GM18511 (cell line): Measurements from ENCODE around the gene MSI1.

Experiments used
- ATAC-seq: cut with Tn5 transposase; IDR thresholded peaks from one replicate; pipeline ENCODE4 v1.9.1; 2021; ENCODE audit warnings: mild to moderate bottlenecking, moderate library complexity; ENCODE audit not compliant: unreplicated experiment

Gene MSI1

GRCh38 chr12:120368789-120369602 is at the start of gene MSI1:
MSI1 (minus strand) TSS chr12:120369164; CDS start chr12:120369091, 73 bp downstream.
- no peak for ATAC-seq

- no peak for ATAC-seq
These were observed 49.1 kb upstream of the MSI1 start for GRCh38 chr12:120417917-120418580.

DNA sequence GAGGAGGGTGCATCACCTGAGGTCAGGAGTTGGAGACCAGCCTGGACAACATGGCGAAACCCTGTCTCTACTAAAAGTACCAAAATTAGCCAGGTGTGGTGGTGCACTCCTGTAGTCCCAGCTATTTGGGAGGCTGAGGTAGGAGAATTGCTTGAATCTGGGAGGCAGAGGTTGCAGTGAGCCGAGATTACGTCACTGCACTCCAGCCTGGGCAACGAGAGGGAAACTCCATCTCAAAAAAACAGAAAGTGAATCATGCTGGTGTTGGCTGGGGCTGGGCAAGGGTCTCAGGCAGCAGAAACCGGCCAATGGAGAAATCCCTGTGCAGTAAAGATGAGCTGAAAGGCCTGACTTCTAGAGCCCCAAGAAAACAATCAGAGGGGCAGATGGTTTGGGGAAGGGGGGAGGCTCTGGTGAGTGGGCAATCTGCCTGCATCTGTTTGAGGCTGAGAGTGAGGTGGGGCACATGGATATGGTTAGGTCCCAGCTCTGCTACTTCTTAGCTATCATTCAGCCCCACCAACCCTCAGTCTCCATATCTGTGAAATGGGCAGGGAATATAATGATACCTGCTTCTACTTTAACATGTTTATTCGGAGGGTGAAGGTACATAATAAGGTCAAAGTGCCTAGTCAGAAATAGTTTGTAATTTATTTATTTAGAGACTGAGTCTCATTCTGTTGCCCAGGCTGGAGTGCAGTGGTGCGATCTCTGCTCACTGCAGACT is 47.7 kb upstream of the MSI1 start:
- no peak for ATAC-seq

DNA sequence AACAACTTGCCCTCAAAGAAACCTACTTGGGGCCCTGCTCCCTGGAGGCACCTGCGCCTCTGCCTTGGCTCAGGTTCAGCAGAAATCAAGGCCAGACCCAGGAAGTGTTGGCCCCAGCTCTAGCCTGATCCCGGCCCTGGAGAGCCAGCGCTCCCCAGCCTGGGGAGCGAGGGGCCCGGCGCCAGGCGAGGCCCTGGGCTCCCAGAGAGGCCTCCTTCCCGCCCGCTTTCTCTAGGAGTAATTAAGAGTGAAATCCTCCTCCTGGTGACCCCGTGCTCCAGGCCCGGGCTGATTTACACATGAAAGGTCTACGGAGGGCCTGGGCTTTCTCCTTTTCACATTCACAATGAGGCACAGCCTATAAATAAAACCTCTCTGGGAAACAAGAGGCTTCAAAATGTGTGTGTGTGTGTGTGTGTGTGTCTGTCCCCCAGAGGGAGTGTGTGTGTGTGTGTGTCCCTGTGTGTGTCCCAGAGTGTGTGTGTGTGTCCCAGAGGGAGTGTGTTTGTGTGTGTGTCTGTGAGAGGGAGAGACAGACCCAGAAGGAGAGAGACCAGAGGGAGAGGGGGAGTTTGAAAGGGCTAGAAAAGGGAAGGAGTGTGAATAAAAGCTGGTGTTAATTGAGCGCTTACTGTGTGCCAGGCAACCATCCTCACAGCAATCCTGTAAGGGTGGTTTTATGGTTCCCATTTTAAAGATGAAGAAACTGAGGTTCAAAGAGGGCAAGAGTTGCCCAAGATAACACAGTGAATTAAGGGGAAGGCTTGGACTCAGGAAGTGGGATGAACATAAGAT is 45.1 kb upstream of the MSI1 start:
- no peak for ATAC-seq

GRCh38 chr12:120412421-120412820 is 43.5 kb upstream of the MSI1 start:
- ATAC-seq: no peak

- ATAC-seq: no peak
These were observed 39.8 kb upstream of the MSI1 start for GRCh38 chr12:120408771-120409170.

GRCh38 chr12:120406553-120406952 is 37.6 kb upstream of the MSI1 start:
- no peak for ATAC-seq

DNA sequence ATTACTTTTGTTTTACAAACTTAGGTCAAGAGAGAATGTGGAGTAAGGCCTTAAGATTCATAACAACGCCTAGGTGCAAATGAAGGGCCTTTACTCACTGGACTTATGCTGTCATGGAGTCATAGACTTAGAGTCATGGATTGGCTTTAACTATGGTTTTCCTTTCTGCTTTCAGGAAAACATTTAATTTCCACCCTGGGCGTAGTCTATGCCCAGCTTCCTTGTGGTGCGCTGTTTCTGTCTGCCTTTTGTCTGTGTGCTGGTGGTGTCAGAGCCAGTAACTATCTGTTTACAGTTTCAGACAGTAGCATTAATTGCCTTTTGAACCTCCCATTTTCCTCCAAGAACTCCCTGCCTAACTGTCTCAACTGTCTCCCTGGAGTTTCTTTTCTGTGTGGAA is 37.1 kb upstream of the MSI1 start:
- no peak for ATAC-seq

DNA sequence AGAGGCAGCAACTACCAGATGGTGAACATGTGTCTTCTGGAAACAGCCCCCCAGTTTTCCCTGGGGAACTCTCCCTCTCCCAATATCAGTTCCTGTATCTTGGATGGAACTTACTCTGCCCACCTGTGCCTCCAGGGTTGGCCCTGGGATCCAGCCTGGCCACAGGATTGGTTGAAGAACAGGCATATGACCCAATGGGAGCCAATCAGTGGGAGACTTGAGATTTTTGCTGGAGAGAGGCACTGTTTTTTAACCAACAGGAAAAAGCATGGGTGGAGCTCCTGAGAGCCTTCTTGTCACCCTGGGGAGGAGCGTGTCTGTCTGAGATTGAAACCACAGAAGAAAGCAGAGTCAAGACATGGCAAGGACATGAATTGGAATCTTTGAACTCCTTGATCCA is 35.3 kb upstream of the MSI1 start:
- no peak for ATAC-seq

- ATAC-seq: no peak
These were observed 34.9 kb upstream of the MSI1 start for GRCh38 chr12:120403869-120404268.

DNA sequence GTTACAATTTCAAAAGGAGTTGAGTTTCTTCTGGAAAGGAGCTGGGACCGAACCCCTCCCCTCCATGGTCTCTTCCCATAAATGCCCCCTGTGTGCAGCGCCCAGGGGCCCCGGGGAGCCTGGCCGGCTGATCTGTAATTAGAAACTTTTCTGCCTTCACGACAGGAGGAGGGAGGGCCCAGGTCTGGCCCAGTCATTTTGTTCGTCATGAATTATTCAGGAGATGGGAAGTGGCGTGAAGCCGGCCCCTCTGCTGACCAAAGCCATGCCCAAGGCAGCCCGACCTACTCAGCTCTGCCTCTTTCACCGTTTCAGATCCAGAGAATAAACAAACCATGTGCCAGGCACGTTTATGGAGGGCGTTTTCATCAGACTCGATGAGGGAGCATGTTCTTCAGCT is 33.3 kb upstream of the MSI1 start:
- no peak for ATAC-seq

GRCh38 chr12:120399531-120399930 is 30.6 kb upstream of the MSI1 start:
- ATAC-seq: no peak

DNA sequence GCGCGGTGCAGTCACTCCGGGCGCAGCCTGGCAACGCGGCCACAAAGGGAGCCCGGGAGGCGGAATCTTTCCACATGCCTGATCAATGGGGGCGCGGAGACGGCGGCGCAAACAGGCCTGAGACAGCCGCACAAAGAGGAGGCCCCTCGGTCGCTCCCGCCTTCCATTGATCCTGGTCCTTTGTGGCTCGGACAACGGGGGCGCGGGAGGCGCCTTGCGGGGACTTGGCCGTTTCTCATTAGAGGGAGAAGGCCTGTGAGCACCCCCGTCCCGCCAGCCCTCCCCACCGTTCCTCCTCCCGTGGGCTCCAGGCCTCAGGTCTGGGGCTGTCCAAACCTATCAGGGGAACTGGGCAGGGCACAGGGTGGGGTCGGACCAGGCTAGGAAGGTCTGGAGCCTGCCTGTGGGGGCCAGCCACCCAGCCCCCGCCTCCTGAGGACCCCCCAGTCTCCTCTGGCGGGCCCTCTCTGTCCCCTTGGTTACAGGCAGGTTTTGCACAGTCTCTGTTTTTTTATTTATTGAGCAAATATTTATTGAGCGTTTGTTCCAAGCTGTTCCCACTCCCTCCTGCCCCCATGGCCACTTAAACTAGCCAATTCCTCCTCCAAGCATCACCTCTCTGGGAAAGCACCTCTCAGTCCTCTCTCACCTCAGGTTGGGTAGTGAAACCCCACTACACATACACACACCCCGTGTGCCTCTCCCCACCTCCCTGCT is 29.0 kb upstream of the MSI1 start:
- ATAC-seq: no peak

DNA sequence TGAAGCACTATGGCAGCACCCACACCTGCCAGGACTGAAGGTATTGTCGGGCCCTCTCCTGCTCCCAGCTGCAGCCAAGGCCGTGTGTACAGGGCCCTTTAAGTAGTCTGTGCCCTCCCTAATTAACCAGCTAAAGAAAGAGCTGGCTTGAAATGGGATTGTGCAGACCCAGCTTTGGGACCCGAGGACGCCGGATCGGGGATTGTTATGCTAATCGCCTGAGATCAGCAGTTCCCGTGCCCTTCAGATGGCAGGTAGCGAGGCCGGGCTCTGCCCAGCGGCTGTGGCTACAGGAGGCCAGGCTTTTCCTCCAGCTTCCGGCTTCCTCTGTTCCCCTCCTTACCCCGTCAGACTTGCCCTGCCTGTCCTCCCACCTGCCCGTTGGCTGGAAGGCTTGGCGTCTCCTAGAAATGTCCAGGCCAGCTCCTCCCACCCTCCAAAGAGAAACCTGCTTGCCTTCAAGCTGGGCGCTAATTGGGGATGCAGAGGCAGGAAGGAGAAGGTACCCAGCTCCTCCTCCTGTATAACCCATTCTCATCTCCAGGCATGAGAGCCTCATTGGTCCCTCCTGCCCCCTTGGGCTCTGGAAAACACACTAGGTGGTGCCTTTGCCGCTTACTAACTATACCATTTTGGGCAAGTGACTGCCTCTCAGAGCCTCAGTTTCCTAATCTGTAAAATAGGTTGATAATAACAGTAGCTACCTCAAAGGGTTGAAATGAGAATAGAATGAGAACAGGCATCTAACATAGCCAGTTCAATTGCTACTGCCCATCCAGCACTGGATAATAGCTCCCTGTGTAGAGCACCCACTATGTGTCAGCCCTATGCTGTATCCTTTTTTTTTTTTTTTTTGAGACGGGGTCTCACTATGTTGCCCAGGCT is 25.8 kb upstream of the MSI1 start:
- no peak for ATAC-seq

DNA sequence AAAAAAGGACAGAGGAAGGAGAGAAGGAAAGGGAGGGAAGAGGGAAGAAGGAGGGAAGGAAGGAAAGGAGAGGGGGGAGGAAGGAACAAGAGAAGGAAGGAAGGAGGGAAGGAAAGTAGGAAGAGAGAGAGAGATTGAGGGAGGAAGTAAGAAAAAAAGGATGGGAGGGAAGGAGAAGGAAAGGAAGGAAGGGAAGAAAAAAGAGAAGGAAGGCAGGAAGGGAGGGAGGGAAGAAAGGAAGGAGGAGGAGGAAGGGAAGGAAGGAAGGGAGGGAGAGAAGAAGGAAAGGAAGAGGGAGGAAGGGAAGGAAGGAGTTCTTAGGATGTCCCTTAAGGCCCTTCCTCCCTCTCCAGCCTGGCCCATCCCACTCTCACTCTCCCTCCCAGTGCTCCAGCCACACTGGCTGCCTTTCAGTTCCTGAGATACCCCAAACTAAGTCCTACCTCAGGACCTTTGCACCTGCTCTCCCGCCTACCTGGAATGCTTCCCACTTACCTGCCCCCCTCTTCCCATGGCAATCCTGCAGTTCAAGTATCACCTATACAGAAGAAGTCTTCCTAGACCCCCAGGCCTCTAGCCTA is 21.7 kb upstream of the MSI1 start:
- ATAC-seq: no peak

DNA sequence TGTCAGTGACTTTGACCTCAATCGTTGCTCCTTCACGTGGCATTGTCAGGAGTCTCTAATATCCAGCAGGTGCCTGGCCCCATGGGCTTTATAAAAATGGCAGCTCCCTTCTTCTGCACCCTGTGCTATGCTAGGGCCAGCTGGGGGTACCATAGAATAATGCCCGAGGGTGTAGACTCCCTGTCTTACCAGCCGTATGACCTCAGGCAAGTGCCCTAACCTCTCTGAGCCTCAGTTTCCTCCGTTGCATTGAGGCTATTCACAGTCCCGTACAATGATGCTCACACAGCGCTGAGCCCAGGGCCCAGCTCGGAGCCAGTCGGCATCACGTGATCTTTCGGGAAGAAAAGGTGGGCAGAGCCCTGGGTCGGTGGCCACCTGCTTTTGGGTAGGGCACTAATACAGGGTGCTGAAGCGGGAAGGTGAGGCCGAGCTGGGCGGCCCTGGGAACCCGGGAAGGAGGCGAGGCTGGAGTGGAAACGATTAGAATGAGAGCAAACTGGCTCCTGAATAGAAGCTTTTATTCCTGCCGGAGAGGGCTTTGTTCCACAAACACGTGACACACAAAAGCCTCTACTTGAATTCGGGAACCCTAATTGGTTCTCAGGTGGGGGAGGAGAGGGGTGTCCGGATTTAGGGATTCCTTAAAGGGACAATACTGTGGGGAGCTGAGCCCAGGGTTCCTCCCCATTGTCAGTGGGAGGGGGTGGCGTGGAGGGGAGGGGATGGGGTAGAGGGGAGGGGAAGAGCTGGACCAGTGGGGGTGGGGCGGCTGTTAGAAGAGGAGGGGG is 19.9 kb upstream of the MSI1 start:
- ATAC-seq: no peak

DNA sequence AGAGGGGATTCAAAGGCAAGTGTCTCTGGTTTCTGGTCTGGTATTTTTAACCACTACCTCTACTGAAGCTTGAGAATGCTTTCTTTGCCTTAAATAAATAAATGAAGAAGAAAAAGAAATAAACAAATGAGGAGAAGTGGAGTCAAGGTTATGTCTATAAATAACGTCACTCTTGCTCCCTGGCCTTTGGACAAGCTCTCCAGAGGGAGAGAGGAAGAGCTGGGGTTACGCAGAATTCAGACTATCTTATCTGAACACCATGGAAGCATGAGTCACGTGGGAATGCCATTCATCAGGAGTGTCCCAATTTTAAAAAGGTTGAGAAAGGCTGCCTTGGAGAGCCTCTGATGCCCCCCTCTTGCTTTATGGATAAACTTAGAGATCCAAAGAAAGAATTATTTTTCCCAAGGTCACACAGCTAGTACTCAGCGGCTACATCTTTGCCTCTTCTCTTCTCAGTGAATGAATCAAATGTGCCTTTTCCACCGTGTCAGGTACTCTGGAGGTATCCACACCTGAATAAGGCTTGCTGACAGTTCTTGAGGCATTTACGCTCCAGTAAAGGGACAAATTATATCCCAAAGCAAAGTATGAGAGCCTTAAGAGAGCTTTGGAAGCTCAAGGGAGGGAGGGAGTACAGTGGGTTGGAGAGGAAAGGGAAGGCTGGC is 12.9 kb upstream of the MSI1 start:
- no peak for ATAC-seq

GRCh38 chr12:120378036-120378435 is 9.1 kb upstream of the MSI1 start:
- no peak for ATAC-seq
